Measurements from ENCODE around the gene MTUS2. TPM values are rescaled to one million over a fixed set of nuclear protein-coding genes. Genes with fewer than 3 reads are reported as not detected.

MTUS2 gene
- total and polyA plus RNA-seq, 2 experiments from 2014 or later = 0.27 to 0.38 TPM

- TF ChIP-seq, protein P1, sequence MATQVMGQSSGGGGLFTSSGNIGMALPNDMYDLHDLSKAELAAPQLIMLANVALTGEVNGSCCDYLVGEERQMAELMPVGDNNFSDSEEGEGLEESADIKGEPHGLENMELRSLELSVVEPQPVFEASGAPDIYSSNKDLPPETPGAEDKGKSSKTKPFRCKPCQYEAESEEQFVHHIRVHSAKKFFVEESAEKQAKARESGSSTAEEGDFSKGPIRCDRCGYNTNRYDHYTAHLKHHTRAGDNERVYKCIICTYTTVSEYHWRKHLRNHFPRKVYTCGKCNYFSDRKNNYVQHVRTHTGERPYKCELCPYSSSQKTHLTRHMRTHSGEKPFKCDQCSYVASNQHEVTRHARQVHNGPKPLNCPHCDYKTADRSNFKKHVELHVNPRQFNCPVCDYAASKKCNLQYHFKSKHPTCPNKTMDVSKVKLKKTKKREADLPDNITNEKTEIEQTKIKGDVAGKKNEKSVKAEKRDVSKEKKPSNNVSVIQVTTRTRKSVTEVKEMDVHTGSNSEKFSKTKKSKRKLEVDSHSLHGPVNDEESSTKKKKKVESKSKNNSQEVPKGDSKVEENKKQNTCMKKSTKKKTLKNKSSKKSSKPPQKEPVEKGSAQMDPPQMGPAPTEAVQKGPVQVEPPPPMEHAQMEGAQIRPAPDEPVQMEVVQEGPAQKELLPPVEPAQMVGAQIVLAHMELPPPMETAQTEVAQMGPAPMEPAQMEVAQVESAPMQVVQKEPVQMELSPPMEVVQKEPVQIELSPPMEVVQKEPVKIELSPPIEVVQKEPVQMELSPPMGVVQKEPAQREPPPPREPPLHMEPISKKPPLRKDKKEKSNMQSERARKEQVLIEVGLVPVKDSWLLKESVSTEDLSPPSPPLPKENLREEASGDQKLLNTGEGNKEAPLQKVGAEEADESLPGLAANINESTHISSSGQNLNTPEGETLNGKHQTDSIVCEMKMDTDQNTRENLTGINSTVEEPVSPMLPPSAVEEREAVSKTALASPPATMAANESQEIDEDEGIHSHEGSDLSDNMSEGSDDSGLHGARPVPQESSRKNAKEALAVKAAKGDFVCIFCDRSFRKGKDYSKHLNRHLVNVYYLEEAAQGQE (IDR thresholded peaks at IDR 0.05; ENCODE audit: unreplicated experiment) = no peak
- no peak for TF ChIP-seq NANOG (IDR thresholded peaks at IDR 0.05; ENCODE audit: borderline replicate concordance)
Observed at GRCh38 chr13:29081036-29081435, 260.9 kb downstream of the MTUS2 start (continued).

DNA sequence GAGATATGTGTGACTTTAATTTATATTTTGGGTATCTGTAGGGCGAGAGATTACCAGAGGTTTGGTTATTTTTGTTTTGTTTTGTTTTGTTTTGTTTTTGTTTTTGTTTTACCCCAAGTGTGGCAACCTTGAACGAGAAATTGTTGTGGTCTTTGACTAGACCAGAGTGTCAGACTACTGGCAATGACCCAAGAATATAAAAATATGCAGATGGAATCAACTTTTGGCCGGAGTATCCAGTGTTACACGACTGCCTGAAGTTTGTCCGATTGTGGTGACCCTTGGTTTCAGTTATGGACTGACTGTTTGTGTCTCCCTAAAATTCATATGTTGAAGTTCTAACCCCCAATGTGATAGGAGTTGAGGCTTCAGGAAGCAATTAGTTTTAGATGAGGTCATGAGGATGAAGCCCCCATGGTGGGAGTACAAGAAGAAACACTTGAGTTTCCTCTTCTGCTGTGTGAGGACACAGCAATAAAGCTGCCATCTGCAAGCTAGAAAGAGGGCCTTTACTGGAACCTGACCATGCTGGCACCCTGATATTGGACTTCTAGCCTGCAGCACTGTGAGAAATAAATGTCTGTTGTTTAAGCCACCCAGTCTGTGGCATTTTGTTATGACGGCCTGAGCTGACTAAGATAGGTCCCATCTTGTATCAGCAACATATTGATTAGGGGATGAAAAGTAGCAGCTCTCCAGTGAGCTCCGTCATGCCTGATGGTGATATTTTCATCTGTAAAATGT lies 261.7 kb downstream of the MTUS2 start:
- Mint-ChIP-seq H3K4me1 (no peaks in the 10 kb centered on the region), H3K27me3 (ENCODE audit: insufficient read depth, low read depth, poor library complexity) (no peaks in the 10 kb centered on the region), H3K9me3 (peaks cover 2% of the 10 kb centered on the region; the same call in 2 of the 3 replicates), H3K4me3 (no peak overlapping the region), H3K27ac (no peak overlapping the region), H3K36me3 (ENCODE audit: low read depth) (peaks cover 3% of the 10 kb centered on the region; the same call in 1 of the 3 replicates)
- no peaks in the 10 kb centered on the region for H3F3A ChIP-seq (replicated peaks; ENCODE audit: low read depth)
- no peak overlapping the region for H3K27ac ChIP-seq (ENCODE audit: low read depth)
- no peaks in the 10 kb centered on the region for H3K79me2 ChIP-seq (replicated peaks; ENCODE audit: insufficient read depth)
- H3K36me3 ChIP-seq (ENCODE audit: insufficient read depth) = no peaks in the 10 kb centered on the region
- H2AFZ ChIP-seq = no peak overlapping the region
- H3K9me2 ChIP-seq (ENCODE audit: insufficient read depth) = 0 out of 2 replicates have a peak, but pooled peaks cover 7% of the 10 kb centered on the region
- no peak overlapping the region for H3K4me3 ChIP-seq
- H3K4me1 ChIP-seq (ENCODE audit: insufficient read depth) = no peaks in the 10 kb centered on the region
- ATAC-seq (no peak), DNase-seq (ENCODE audit: low spot score) (no peak)
- H4K20me1 ChIP-seq (replicated peaks; ENCODE audit: insufficient read depth) = no peaks in the 10 kb centered on the region
- H3K4me2 ChIP-seq = no peak overlapping the region
- no peaks in the 10 kb centered on the region for H3K27me3 ChIP-seq (ENCODE audit: insufficient read depth)
- TF ChIP-seq EZH2phosphoT487 (IDR thresholded peaks at IDR 0.05; ENCODE audit: unreplicated experiment) = no peak
- TF ChIP-seq, protein P1 (IDR thresholded peaks at IDR 0.05; ENCODE audit: unreplicated experiment) = no peak
- no peak for TF ChIP-seq JUNB (IDR thresholded peaks at IDR 0.05; ENCODE audit: unreplicated experiment)
- TF ChIP-seq EZH2 (IDR thresholded peaks at IDR 0.05; ENCODE audit: low read depth, unreplicated experiment) = no peak
- no peak for TF ChIP-seq ZNF331 (CRISPR knock-in tag; IDR thresholded peaks at IDR 0.05; ENCODE audit: low read depth)
- TF ChIP-seq, protein P2, sequence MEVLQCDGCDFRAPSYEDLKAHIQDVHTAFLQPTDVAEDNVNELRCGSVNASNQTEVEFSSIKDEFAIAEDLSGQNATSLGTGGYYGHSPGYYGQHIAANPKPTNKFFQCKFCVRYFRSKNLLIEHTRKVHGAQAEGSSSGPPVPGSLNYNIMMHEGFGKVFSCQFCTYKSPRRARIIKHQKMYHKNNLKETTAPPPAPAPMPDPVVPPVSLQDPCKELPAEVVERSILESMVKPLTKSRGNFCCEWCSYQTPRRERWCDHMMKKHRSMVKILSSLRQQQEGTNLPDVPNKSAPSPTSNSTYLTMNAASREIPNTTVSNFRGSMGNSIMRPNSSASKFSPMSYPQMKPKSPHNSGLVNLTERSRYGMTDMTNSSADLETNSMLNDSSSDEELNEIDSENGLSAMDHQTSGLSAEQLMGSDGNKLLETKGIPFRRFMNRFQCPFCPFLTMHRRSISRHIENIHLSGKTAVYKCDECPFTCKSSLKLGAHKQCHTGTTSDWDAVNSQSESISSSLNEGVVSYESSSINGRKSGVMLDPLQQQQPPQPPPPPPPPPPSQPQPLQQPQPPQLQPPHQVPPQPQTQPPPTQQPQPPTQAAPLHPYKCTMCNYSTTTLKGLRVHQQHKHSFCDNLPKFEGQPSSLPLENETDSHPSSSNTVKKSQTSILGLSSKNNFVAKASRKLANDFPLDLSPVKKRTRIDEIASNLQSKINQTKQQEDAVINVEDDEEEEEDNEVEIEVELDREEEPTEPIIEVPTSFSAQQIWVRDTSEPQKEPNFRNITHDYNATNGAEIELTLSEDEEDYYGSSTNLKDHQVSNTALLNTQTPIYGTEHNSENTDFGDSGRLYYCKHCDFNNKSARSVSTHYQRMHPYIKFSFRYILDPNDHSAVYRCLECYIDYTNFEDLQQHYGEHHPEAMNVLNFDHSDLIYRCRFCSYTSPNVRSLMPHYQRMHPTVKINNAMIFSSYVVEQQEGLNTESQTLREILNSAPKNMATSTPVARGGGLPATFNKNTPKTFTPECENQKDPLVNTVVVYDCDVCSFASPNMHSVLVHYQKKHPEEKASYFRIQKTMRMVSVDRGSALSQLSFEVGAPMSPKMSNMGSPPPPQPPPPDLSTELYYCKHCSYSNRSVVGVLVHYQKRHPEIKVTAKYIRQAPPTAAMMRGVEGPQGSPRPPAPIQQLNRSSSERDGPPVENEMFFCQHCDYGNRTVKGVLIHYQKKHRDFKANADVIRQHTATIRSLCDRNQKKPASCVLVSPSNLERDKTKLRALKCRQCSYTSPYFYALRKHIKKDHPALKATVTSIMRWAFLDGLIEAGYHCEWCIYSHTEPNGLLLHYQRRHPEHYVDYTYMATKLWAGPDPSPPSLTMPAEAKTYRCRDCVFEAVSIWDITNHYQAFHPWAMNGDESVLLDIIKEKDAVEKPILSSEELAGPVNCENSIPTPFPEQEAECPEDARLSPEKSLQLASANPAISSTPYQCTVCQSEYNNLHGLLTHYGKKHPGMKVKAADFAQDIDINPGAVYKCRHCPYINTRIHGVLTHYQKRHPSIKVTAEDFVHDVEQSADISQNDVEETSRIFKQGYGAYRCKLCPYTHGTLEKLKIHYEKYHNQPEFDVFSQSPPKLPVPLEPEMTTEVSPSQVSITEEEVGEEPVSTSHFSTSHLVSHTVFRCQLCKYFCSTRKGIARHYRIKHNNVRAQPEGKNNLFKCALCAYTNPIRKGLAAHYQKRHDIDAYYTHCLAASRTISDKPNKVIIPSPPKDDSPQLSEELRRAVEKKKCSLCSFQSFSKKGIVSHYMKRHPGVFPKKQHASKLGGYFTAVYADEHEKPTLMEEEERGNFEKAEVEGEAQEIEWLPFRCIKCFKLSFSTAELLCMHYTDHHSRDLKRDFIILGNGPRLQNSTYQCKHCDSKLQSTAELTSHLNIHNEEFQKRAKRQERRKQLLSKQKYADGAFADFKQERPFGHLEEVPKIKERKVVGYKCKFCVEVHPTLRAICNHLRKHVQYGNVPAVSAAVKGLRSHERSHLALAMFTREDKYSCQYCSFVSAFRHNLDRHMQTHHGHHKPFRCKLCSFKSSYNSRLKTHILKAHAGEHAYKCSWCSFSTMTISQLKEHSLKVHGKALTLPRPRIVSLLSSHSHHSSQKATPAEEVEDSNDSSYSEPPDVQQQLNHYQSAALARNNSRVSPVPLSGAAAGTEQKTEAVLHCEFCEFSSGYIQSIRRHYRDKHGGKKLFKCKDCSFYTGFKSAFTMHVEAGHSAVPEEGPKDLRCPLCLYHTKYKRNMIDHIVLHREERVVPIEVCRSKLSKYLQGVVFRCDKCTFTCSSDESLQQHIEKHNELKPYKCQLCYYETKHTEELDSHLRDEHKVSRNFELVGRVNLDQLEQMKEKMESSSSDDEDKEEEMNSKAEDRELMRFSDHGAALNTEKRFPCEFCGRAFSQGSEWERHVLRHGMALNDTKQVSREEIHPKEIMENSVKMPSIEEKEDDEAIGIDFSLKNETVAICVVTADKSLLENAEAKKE (CRISPR knock-in tag; IDR thresholded peaks at IDR 0.05) = no peak
- no peak for TF ChIP-seq ZNF114 (CRISPR knock-in tag; IDR thresholded peaks at IDR 0.05)
- TF ChIP-seq STAT1 (IDR thresholded peaks at IDR 0.05; ENCODE audit: unreplicated experiment) = no peak
- no peak for TF ChIP-seq CREB1 (CRISPR knock-in tag; IDR thresholded peaks at IDR 0.05; ENCODE audit: low read depth)
